IPS-NIHi11 (cell line): Measurements from ENCODE around the gene TSPEAR.

Experiments used
- DNase-seq: peaks from one replicate; pipeline ENCODE4 v3.0.0; 2012; ENCODE audit warnings: mixed read lengths, low spot score

Gene TSPEAR

GRCh38 chr21:44711327-44712202 lies at the start of gene TSPEAR:
Gene TSPEAR (minus strand): TSS chr21:44711572. CDS start chr21:44711514, 58 bp downstream.
- no peak for DNase-seq

GRCh38 chr21:44760376-44760775 lies 49.0 kb upstream of the TSPEAR start:
- no peak for DNase-seq

- no peak for DNase-seq
Measured at GRCh38 chr21:44759628-44760285, 48.4 kb upstream of the TSPEAR start.

GRCh38 chr21:44758781-44759627 lies 47.6 kb upstream of the TSPEAR start:
- DNase-seq, result peak; percentile 43

GRCh38 chr21:44758141-44758561 lies 46.8 kb upstream of the TSPEAR start:
- peak; percentile 7 for DNase-seq

GRCh38 chr21:44757731-44758130 lies 46.4 kb upstream of the TSPEAR start:
- no peak for DNase-seq

GRCh38 chr21:44756423-44757185 lies 45.2 kb upstream of the TSPEAR start:
- no peak for DNase-seq

- DNase-seq, result no peak
Measured at GRCh38 chr21:44755227-44755626, 43.9 kb upstream of the TSPEAR start.

GRCh38 chr21:44753357-44753756 lies 42.0 kb upstream of the TSPEAR start:
- no peak for DNase-seq

- DNase-seq, result no peak
Measured at GRCh38 chr21:44752671-44753235, 41.4 kb upstream of the TSPEAR start.

- DNase-seq, result no peak
Measured at GRCh38 chr21:44751799-44752636, 40.6 kb upstream of the TSPEAR start.

GRCh38 chr21:44751186-44751798 lies 39.9 kb upstream of the TSPEAR start:
- DNase-seq, result no peak

- no peak for DNase-seq
Measured at GRCh38 chr21:44750675-44751025, 39.3 kb upstream of the TSPEAR start.

- no peak for DNase-seq
Measured at GRCh38 chr21:44749759-44750674, 38.6 kb upstream of the TSPEAR start.

GRCh38 chr21:44749116-44749758 lies 37.9 kb upstream of the TSPEAR start:
- DNase-seq, result no peak

- peak; percentile 78 for DNase-seq
Measured at GRCh38 chr21:44748621-44749020, 37.2 kb upstream of the TSPEAR start.

GRCh38 chr21:44742418-44743153 lies 31.2 kb upstream of the TSPEAR start:
- DNase-seq, result no peak

GRCh38 chr21:44741921-44742320 lies 30.5 kb upstream of the TSPEAR start:
- no peak for DNase-seq
